Activated CD4-positive, CD25-positive, alpha-beta regulatory T cell treated with anti-CD3 and anti-CD28 coated beads, Interleukin-2, amount 50 U/mL, for 16 hours (primary cell): ENCODE results near the gene SDR42E2.
"Not testable (repeated sequence)": the region's sequence is repeated elsewhere in the genome, so short reads cannot be mapped to it uniquely, and the experiment has no call there.

Experiments used
- DNase-seq: peaks from one replicate; pipeline ENCODE4 v3.0.0-alpha.2; 2020; ENCODE audit warnings: low read depth, low spot score

The SDR42E2 gene

GRCh38 chr16:22191532-22192260 lies 29.4 kb downstream of the SDR42E2 start:
- DNase-seq = no peak

- peak; percentile 52 for DNase-seq
Observed at GRCh38 chr16:22192261-22193062, 30.2 kb downstream of the SDR42E2 start.

GRCh38 chr16:22193063-22193411 lies 30.7 kb downstream of the SDR42E2 start:
- DNase-seq = no peak

- no peak for DNase-seq
Observed at GRCh38 chr16:22194707-22195444, 32.6 kb downstream of the SDR42E2 start.

GRCh38 chr16:22195445-22195694 lies 33.1 kb downstream of the SDR42E2 start:
- no peak for DNase-seq

- DNase-seq = peak; percentile 82
Observed at GRCh38 chr16:22195695-22196558, 33.6 kb downstream of the SDR42E2 start.

GRCh38 chr16:22196559-22197168 lies 34.4 kb downstream of the SDR42E2 start:
- not testable (repeated sequence) for DNase-seq

GRCh38 chr16:22198547-22199293 lies 36.4 kb downstream of the SDR42E2 start:
- no peak for DNase-seq

- no peak for DNase-seq
Observed at GRCh38 chr16:22202261-22202637, 39.9 kb downstream of the SDR42E2 start.

- DNase-seq = no peak
Observed at GRCh38 chr16:22203091-22203490, 40.8 kb downstream of the SDR42E2 start.

- DNase-seq = no peak
Observed at GRCh38 chr16:22204091-22204655, 41.9 kb downstream of the SDR42E2 start.

- no peak for DNase-seq
Observed at GRCh38 chr16:22205577-22206012, 43.3 kb downstream of the SDR42E2 start.

GRCh38 chr16:22206013-22206841 lies 43.9 kb downstream of the SDR42E2 start, which contains the start of gene EEF2K:
Gene EEF2K (plus strand): TSS chr16:22206278. CDS start chr16:22225730, 19,452 bp downstream.
- peak; percentile 45 for DNase-seq

GRCh38 chr16:22206842-22207714 lies 44.8 kb downstream of the SDR42E2 start:
- peak; percentile 37 for DNase-seq

- DNase-seq = no peak
Observed at GRCh38 chr16:22207715-22208360, 45.5 kb downstream of the SDR42E2 start.

- no peak for DNase-seq
Observed at GRCh38 chr16:22210285-22210684, 48.0 kb downstream of the SDR42E2 start.

GRCh38 chr16:22210854-22211253 lies 48.5 kb downstream of the SDR42E2 start:
- DNase-seq = no peak

- DNase-seq = no peak
Observed at GRCh38 chr16:22213236-22213635, 50.9 kb downstream of the SDR42E2 start.
